Ovary (tissue), 9 donors: ENCODE measurements around the gene COPA. TPM values are rescaled to one million over a fixed set of nuclear protein-coding genes. Genes with fewer than 3 reads are reported as not detected.

ENCODE experiments used
- DNase-seq, 5 donors: peaks; one replicate each; pipeline ENCODE4 v3.0.0-alpha.2; 2019 to 2020
- H3K27ac ChIP-seq, 2 donors: fragments of 200-600 bp; one replicate each; pipeline versions ENCODE4 v1.5.1 to v1.8.0; 2019 to 2022
- H3K27me3 ChIP-seq: fragments of 200-600 bp; one replicate; pipeline ENCODE4 v1.8.0; 2022
- H3K36me3 ChIP-seq: fragments of 200-600 bp; sonication (generic); one replicate; pipeline ENCODE4 v1.5.1; 2019
- H3K4me1 ChIP-seq: one replicate; pipeline ENCODE4 v1.8.1; 2013; ENCODE audit warnings: mild to moderate bottlenecking, moderate library complexity; ENCODE audit not compliant: insufficient read depth
- H3K4me3 ChIP-seq: fragments of 200-600 bp; sonication (generic); one replicate; pipeline ENCODE4 v1.5.1; 2017
- H3K9me3 ChIP-seq, 2 donors: fragments of 200-600 bp in 1 of 2; sonication (generic) in 1 of 2; one replicate each; pipeline versions ENCODE4 v1.5.1 to v1.8.1; 2013 to 2019; ENCODE audit warnings: mild to moderate bottlenecking in 1 of 2, moderate library complexity in 1 of 2
- EP300 ChIP-seq: sonication (generic); formaldehyde crosslinking; IDR thresholded peaks from one replicate; pipeline ENCODE4 v1.6.1; 2017; ENCODE audit warnings: antibody characterized with exemption
- POLR2A ChIP-seq: fragments of 450-650 bp; IDR thresholded peaks from one replicate; pipeline ENCODE4 v1.6.1; 2017; ENCODE audit warnings: antibody characterized with exemption, mild to moderate bottlenecking, moderate library complexity
- WGBS, 3 donors: extraction: QIAGEN DNeasy Blood & Tissue Kit in 1 of 3; methylation state at CpG; one replicate each; pipeline versions ENCODE4 v1.1.5 to v1.1.7; 2013 to 2017; 5-methylcytosine and 5-hydroxymethylcytosine counted together
- intact Hi-C, 4 donors: fragments of 100-400 bp; cut with DNase I; formaldehyde crosslinking; loops; one replicate each; pipeline versions ENCODE4 v1.11.0 to v1.15.1; 2022 to 2023
- polyA plus RNA-seq, 2 donors: library from polyadenylated mRNA; stranded (reverse); fragments of 200-250 nt in 1 of 2; fragments of 350-450 nt in 1 of 2; fragmentation: Illumina TruSeq in 1 of 2; extraction: RNeasy Lipid Tissue Mini Kit (QIAGEN cat#74804) in 1 of 2; gene quantifications; one replicate each; pipeline ENCODE4 v1.2.3, GENCODE V29; 2013 to 2014
- total RNA-seq, 7 donors: library from RNA; depleted of rRNA in 2 of 7; stranded (reverse); fragments of >200 nt in 2 of 7; fragmentation: NEBNext Ultra II Directional in 3 of 7; extraction: Animal tissue kit (Norgen Biotek cat#: 25700) in 3 of 7; gene quantifications; one replicate each; pipeline versions ENCODE4 v1.1.0 to v1.2.4, GENCODE V29; 2016 to 2023
- TF ChIP-seq, protein P1 (sequence below), 3 donors: fragments of 450-650 bp in 2 of 3; fragments of 200-600 bp in 1 of 3; IDR thresholded peaks; one replicate each; pipeline versions ENCODE4 v1.5.1 to v1.8.0; 2016 to 2022; ENCODE audit warnings: antibody characterized with exemption in 3 of 3, mild to moderate bottlenecking in 1 of 3
- donor health status: DM: no; HTN: no; CAD: no; lungs with moderate emphysema.
- donor health status: DM: no; HTN: no; CAD: no.
- donor health status: Bipolar disorder and iron deficiency.
- donor health status: DM: yes; HTN: yes; CAD: no.
- donor health status: DM: no; HTN: no; CAD: no.
- donor health status: DM: yes; HTN: yes; CAD: no.

Gene COPA
- total and polyA plus RNA-seq, 9 donors: 63.7 to 163 (median 123) TPM

DNA sequence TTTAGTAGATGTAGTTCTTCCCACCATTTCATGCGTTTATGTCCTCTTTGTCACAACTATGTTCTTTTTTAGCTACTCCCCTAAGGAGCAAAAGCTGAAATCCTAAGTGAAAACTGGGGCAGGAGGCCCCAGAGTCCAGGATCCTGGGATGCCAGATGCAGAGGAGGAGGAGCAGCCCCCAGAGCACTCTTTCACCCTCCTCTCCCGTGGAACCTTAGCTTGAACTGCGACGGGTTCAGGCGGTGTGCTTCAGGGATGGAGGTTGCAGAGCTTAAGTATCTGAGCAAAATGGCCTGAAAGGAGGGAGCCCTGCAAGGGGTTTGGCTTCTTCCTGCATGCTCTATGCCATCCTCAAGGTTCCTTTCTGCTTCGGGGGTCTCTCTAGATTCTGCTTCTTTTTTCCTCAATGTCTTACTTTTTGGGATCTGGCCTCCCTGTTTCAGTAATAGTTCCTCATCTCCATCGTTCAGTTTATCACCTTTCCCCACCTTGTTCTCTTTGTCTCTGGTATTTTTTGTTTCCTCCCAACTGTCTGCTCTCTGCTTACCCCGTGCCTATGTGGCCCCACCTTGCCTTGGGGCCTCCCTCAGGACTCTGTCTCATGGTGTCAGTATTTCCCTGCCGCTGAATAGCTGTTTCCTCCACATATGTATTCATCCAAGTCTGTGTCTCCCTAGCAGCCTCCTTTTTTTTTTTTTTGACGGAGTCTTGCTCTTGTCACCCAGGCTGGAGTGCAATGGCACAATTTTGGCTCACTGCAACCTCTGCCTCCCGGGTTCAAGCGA, 21.1 kb upstream of the COPA start:
- no peaks in the 10 kb centered on the region for H3K36me3 ChIP-seq
- H3K27me3 ChIP-seq: no peaks in the 10 kb centered on the region
- H3K4me1 ChIP-seq: no peaks in the 10 kb centered on the region
- H3K27ac ChIP-seq: no peak overlapping the region
- TF ChIP-seq EP300: no peak
- no peak for TF ChIP-seq POLR2A
- TF ChIP-seq, protein P1, sequence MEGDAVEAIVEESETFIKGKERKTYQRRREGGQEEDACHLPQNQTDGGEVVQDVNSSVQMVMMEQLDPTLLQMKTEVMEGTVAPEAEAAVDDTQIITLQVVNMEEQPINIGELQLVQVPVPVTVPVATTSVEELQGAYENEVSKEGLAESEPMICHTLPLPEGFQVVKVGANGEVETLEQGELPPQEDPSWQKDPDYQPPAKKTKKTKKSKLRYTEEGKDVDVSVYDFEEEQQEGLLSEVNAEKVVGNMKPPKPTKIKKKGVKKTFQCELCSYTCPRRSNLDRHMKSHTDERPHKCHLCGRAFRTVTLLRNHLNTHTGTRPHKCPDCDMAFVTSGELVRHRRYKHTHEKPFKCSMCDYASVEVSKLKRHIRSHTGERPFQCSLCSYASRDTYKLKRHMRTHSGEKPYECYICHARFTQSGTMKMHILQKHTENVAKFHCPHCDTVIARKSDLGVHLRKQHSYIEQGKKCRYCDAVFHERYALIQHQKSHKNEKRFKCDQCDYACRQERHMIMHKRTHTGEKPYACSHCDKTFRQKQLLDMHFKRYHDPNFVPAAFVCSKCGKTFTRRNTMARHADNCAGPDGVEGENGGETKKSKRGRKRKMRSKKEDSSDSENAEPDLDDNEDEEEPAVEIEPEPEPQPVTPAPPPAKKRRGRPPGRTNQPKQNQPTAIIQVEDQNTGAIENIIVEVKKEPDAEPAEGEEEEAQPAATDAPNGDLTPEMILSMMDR (IDR thresholded peaks at IDR 0.05): no peak
- intact Hi-C loops: no loop called here
- DNase-seq: no peak
- H3K9me3 ChIP-seq: no peaks in the 10 kb centered on the region
- no peak overlapping the region for H3K4me3 ChIP-seq
- 63 to 65% (median 63%) methylated on average over 12 of the region's 12 CpGs for WGBS, 3 donors

DNA sequence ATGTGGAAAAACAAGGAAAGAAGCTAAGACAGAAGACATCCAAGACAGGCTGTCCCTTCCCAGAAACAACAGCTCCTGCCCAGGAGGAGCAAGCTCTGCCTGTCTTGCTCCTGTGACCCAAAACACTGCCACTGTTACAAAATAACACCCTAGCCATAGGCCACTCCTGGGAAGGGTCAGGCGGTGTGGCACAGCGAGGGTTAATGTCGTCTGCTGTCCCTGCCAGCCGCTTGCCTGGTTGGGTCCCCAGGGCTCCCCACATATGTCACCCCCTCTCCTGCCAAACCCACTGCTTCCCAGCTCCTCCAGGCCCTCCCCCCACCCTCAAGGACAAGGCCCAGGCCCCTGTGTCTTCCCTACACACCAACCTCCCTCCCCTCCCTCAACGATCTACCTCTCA, 20.0 kb upstream of the COPA start:
- no peaks in the 10 kb centered on the region for H3K4me1 ChIP-seq
- H3K4me3 ChIP-seq: no peak overlapping the region
- H3K27ac ChIP-seq: no peak overlapping the region
- DNase-seq: no peak
- no peaks in the 10 kb centered on the region for H3K9me3 ChIP-seq
- TF ChIP-seq, protein P1 (IDR thresholded peaks at IDR 0.05): no peak
- TF ChIP-seq EP300: no peak
- TF ChIP-seq POLR2A: no peak
- 32 to 42% (median 41%) methylated on average over 5 of the region's 5 CpGs for WGBS, 3 donors
- no peaks in the 10 kb centered on the region for H3K36me3 ChIP-seq
- intact Hi-C loops: no loop called here
- H3K27me3 ChIP-seq: no peaks in the 10 kb centered on the region

DNA sequence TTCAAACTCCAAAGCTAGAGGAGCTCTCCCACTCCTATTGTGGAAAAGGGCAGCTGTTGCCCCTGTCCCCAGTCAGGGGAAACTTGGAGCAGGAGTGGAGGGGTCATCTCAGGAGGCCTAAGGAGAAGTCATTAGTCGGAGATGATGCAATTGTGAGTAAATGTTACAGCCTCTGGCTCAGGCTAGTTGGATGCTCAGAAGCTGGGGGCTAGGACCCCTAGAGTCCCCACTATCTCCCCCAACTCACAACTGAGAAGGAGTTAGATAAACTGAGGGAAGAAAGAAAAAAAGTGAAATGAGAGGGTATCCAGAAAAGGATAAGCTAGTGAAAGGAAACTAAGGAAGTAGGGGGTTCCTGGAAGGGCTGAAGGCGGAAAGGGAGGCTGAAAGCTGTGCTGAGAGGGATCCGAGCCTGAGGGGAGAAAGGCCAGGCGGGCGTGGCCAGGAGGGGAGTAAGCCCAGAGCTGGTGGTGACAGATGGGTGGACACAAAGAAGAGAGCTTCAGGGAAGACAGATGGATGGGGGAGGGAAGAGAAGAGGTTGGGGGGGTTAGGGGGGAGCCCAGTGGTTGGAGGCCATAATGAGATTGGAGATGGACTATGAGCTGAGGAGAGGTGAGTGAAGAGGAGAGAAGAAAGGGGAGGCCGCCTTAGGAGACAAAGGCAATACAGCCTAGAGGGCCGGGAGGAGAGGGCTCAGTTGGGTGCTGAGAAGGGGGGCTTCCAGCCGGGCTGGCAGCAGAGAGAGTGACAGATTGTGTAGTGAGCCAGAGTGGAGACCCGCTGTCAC, 19.3 kb upstream of the COPA start:
- H3K4me1 ChIP-seq: no peaks in the 10 kb centered on the region
- no peak overlapping the region for H3K4me3 ChIP-seq
- no peak for DNase-seq
- H3K9me3 ChIP-seq: no peaks in the 10 kb centered on the region
- intact Hi-C loops: no loop called here
- H3K27me3 ChIP-seq: no peaks in the 10 kb centered on the region
- no peaks in the 10 kb centered on the region for H3K36me3 ChIP-seq
- WGBS, 3 donors: 69 to 73% (median 70%) methylated on average over 9 of the region's 9 CpGs
- no peak overlapping the region for H3K27ac ChIP-seq
- TF ChIP-seq, protein P1 (IDR thresholded peaks at IDR 0.05): no peak

DNA sequence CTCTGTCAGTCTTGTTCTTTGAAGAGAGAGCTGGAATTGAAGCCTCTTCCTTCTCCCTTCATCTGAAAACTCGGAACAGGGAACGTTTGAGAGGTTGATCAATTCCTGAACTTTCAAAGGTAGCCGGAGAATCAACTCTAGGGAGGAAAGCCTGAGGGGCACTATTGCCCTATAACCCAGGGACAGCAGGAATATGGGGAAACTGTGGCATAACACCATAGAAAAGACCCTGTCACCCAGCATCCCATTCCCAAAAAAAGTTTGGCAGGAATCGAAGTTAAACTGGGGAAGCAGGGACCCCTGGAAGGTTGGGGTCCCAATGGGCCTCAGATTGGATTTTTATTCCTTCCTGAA, 18.7 kb upstream of the COPA start:
- Histone ChIP-seq H3K4me3 (no peak overlapping the region), H3K27me3 (no peaks in the 10 kb centered on the region), H3K36me3 (no peaks in the 10 kb centered on the region), H3K9me3 (no peaks in the 10 kb centered on the region), H3K4me1 (no peaks in the 10 kb centered on the region), H3K27ac (no peak overlapping the region)
- no peak for DNase-seq
- TF ChIP-seq EP300 (no peak), POLR2A (no peak)
- TF ChIP-seq, protein P1 (IDR thresholded peaks at IDR 0.05): no peak
- intact Hi-C loops: no loop called here
- 62 to 81% (median 76%) methylated on average over 4 of the region's 4 CpGs for WGBS, 3 donors
